Heart right ventricle (tissue), 16 donors: ENCODE measurements around the gene TSPO2. TPM values are rescaled to one million over a fixed set of nuclear protein-coding genes. Genes with fewer than 3 reads are reported as not detected.
A peak's percentile ranks its signal among the peaks of the same experiment; 100 is the strongest.

Experiments used
- ATAC-seq, 8 donors: fragments of 200-7000 bp; cut with Tn5 transposase; one replicate each; pipeline ENCODE4 v1.9.1; 2020; ENCODE audit warnings: mild to moderate bottlenecking in 8 of 8, moderate library complexity in 8 of 8, moderate number of reproducible peaks in 1 of 8
- DNase-seq, 2 donors: peaks; one replicate each; pipeline ENCODE4 v3.0.0-alpha.2; 2020
- H3K27ac ChIP-seq, 10 donors: fragments of 200-600 bp; sonication (generic) in 2 of 10; one replicate each; pipeline versions ENCODE4 v1.5.0 to v1.8.0; 2020 to 2022; ENCODE audit warnings: mild to moderate bottlenecking in 3 of 10
- H3K27me3 ChIP-seq, 7 donors: fragments of 200-600 bp; one replicate each; pipeline ENCODE4 v1.8.0; 2021 to 2022; ENCODE audit warnings: mild to moderate bottlenecking in 2 of 7
- H3K36me3 ChIP-seq, 9 donors: fragments of 200-600 bp; sonication (generic) in 1 of 9; one replicate each; pipeline versions ENCODE4 v1.5.0 to v1.8.0; 2020 to 2022; ENCODE audit warnings: mild to moderate bottlenecking in 2 of 9
- H3K4me1 ChIP-seq, 9 donors: fragments of 200-600 bp; sonication (generic) in 1 of 9; one replicate each; pipeline versions ENCODE4 v1.5.0 to v1.8.0; 2020 to 2022; ENCODE audit warnings: mild to moderate bottlenecking in 4 of 9
- H3K4me3 ChIP-seq, 10 donors: fragments of 200-600 bp; sonication (generic) in 2 of 10; one replicate each; pipeline versions ENCODE4 v1.5.0 to v1.8.0; 2020 to 2022; ENCODE audit warnings: mild to moderate bottlenecking in 7 of 10, moderate library complexity in 2 of 10
- H3K9me3 ChIP-seq, 11 donors: fragments of 200-600 bp in 10 of 11; sonication (generic) in 2 of 11; one replicate each; pipeline versions ENCODE4 v1.5.0 to v1.8.0; 2013 to 2022; ENCODE audit warnings: mild to moderate bottlenecking in 2 of 11, control low read depth in 1 of 11, moderate library complexity in 1 of 11
- WGBS, 2 donors: extraction: QIAGEN DNeasy Blood & Tissue Kit; methylation state at CpG; one replicate each; pipeline ENCODE4 v1.1.7; 2013; ENCODE audit warnings: inconsistent platforms in 1 of 2; 5-methylcytosine and 5-hydroxymethylcytosine counted together
- intact Hi-C, 10 donors: fragments of 100-400 bp; cut with DNase I; formaldehyde crosslinking; loops; one replicate each; pipeline versions ENCODE4 v1.11.1 to v1.14.2; 2022
- polyA plus RNA-seq, 2 donors: library from polyadenylated mRNA; stranded (reverse); fragments of 200-250 nt; gene quantifications; one replicate each; pipeline ENCODE4 v1.2.3, GENCODE V29; 2013
- total RNA-seq, 10 donors: library from RNA; stranded (reverse); fragmentation: NEBNext Ultra II Directional in 3 of 10; extraction: Animal tissue kit (Norgen Biotek cat#: 25700) in 3 of 10; gene quantifications; one replicate each; pipeline versions ENCODE4 v1.2.1 to v1.2.4, GENCODE V29; 2021 to 2023
- TF ChIP-seq, protein P1 (sequence below), 9 donors: fragments of 200-600 bp; sonication (generic) in 2 of 9; IDR thresholded peaks; one replicate each; pipeline versions ENCODE4 v1.5.0 to v1.8.0; 2021 to 2022; ENCODE audit warnings: antibody characterized with exemption in 9 of 9, mild to moderate bottlenecking in 5 of 9, moderate library complexity in 1 of 9
- donor health status: Arrhythmogenic right ventricular cardiomyopathy.
- donor health status: ischemic (EF 13 %, LVEDD 7.1; RV severe dilation, severe dysfunction).
- donor health status: healthy with polysubstance abuse.
- donor health status: DM: no; HTN: yes; CAD: no.
- donor health status: DM: no; HTN: no; CAD: no.
- donor health status: ischemic (EF 25% LVEDD 6.9; RV normal size, moderate dysfunction).
- donor health status: ischemic (EF 25% LVEDD 5.7; RV mildly dilated, moderate dysfunction).
- donor health status: healthy.
- donor health status: DM: yes; HTN: yes; CAD: no.
- donor health status: Ischemic cardiomyopathy.
- donor health status: ischemic (EF 35%, LVEDD 5.7; RV mildly dilated, moderate dysfunction).
- donor health status: nonischemic (EF 11% LVEDD 7.7; RV severe dilation, severe dysfunction).
- donor health status: DM: yes; HTN: yes; CAD: no.
- donor health status: PGD.
- donor health status: ischemic (EF 29% LVEDD 5.4; RV normal size, mild dysfunction).
- donor health status: nonischemic (EF 23%, LVEDD 6.1; RV moderate dilation, normal function).

TSPO2 gene
- total and polyA plus RNA-seq, 12 donors = not detected

DNA sequence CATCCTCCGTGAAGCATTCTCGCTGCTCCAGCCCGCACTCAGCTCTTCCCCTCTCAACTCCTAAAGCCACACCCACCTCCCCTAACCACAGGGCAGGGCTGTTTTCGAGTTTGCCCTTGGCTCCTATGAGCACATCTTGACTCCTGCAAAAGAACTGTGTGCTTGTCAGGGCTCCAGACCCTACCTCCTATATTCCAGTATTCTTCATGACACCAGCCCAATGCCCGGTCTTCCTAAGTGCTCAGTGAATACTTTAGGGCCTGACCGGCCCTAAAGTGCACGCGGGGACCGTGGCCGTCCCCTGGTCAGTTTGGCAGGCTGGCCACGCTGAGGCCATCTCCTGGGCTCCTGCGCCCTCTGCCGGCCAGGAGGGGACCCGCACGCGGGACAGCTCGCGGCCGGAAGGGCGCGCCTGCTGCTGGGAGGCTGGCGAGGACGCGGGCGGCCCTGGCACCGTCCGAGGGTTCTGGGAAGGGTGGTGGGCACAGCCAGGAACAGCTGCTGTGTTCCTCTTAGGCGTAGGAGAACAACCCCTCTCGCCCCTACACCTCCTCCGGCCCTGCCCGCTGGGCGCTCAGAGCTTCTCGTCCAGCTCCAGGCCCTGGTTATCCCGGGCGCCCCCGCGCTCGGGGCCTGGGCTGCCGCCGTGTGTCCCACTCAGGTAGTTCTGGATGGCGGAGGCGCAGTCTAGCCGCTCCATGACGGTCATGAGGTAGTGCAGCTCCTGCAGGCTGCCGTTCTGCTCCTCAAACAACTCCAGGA is 14.3 kb upstream of the TSPO2 start:
- peak; percentile 81 to 90 for DNase-seq
- peak overlapping the region; percentile 40 to 66 (median 60) for H3K4me3 ChIP-seq
- peak overlapping the region; percentile 27 to 86 (median 78) for H3K27ac ChIP-seq
- H3K4me1 ChIP-seq = peaks cover 3 to 26% (median 10%) of the 10 kb centered on the region in 9 donors
- TF ChIP-seq, protein P1, sequence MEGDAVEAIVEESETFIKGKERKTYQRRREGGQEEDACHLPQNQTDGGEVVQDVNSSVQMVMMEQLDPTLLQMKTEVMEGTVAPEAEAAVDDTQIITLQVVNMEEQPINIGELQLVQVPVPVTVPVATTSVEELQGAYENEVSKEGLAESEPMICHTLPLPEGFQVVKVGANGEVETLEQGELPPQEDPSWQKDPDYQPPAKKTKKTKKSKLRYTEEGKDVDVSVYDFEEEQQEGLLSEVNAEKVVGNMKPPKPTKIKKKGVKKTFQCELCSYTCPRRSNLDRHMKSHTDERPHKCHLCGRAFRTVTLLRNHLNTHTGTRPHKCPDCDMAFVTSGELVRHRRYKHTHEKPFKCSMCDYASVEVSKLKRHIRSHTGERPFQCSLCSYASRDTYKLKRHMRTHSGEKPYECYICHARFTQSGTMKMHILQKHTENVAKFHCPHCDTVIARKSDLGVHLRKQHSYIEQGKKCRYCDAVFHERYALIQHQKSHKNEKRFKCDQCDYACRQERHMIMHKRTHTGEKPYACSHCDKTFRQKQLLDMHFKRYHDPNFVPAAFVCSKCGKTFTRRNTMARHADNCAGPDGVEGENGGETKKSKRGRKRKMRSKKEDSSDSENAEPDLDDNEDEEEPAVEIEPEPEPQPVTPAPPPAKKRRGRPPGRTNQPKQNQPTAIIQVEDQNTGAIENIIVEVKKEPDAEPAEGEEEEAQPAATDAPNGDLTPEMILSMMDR (IDR thresholded peaks at IDR 0.05) = peak; percentile 93 to 100 (median 100)
- H3K27me3 ChIP-seq = no peaks in the 10 kb centered on the region
- intact Hi-C loops = loop anchor here in 8 of 10 donors (1.0 to 10.0 kb wide), 15 partner anchors 23 to 1683 kb away; no protein-coding TSS in a partner anchor
- WGBS, 2 donors = 1 to 2% methylated on average over 45 of the region's 45 CpGs
- no peaks in the 10 kb centered on the region for H3K36me3 ChIP-seq
- peak; percentile 95 to 97 (median 96) for ATAC-seq
- no peaks in the 10 kb centered on the region for H3K9me3 ChIP-seq

DNA sequence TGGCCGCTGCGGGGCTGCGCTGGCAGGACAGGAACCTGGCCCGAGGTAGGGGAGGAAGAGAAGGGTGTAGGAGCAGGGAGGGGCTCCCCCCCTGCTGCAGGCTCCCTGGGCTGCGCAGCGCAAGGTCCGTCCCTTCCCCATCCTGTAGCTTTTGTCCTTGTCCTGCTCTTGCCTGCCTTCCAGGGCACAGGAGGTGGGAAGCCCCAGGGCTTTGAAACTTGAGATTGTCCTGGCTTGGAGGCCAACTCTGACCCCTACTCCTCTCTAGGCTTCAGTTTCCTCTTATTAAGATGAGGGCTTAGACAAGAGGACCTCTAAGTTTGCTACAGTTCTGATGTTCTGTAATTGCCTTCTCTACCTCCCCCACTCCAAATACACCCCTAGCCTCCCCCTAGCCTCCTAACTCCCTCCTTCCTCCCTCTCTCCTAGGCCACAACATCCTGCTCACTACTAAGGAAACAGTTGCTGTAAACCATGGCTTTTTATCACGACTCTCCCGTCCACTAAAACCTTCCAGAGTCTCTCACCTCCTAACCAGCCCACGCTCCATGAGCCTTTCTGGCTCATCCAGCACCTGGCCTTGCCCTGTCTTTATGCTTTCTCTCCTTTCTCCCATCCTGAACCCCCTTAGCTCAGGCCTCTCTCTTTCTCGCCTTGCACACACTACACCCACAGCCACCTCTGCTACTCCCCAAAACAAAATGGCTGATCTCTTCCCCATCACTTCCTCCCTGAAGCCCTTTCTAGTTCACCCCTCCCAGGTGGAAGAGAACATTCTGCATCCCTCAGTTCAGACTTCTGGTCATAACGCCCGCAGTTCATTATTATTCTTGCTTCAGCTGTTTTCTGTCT is 13.5 kb upstream of the TSPO2 start:
- TF ChIP-seq, protein P1 (IDR thresholded peaks at IDR 0.05) = no peak
- Histone ChIP-seq H3K4me1 (peaks cover 3 to 26% (median 10%) of the 10 kb centered on the region in 9 donors), H3K36me3 (no peaks in the 10 kb centered on the region), H3K4me3 (peak overlapping the region; percentile 40 to 66 (median 60)), H3K27me3 (no peaks in the 10 kb centered on the region), H3K9me3 (no peaks in the 10 kb centered on the region), H3K27ac (peak overlapping the region; percentile 27 to 86 (median 78))
- DNase-seq = peak in 1 of 2 donors; percentile 23
- ATAC-seq = peak in 7 of 8 donors; percentile 36 to 77 (median 61)
- WGBS, 2 donors = 38 to 41% methylated on average over 13 of the region's 13 CpGs
- intact Hi-C loops = loop anchor here in 8 of 10 donors (1.0 to 10.0 kb wide), 15 partner anchors 23 to 1684 kb away; no protein-coding TSS in a partner anchor

DNA sequence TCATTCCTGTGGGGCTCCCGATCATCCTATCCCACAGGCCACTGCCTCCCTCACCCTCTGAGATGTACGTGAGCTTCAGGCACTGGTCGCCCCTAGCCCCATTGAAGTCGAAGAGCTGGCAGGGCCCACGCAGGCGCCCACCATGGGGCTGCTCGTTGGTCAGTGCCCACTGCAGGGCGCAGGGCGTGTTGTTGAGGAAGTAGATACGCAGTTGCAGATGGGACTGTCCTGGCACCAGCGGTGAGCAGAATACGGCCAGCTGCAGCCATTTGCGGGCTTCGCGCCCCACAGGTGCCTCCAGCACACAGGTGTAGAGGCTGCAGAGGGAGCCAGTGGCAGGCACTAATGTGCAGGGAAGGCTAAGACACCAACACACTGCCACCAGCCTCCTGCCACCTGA is 9.4 kb upstream of the TSPO2 start:
- Histone ChIP-seq H3K27me3 (no peaks in the 10 kb centered on the region), H3K4me3 (no peak overlapping the region), H3K9me3 (no peaks in the 10 kb centered on the region), H3K27ac (no peak overlapping the region), H3K4me1 (peaks cover under 1 to 14% (median 7%) of the 10 kb centered on the region in 9 donors), H3K36me3 (no peaks in the 10 kb centered on the region)
- TF ChIP-seq, protein P1 (IDR thresholded peaks at IDR 0.05) = no peak
- ATAC-seq = no peak
- WGBS, 2 donors = 95 to 97% methylated on average over 15 of the region's 15 CpGs
- intact Hi-C loops = no loop called here
- DNase-seq = no peak

DNA sequence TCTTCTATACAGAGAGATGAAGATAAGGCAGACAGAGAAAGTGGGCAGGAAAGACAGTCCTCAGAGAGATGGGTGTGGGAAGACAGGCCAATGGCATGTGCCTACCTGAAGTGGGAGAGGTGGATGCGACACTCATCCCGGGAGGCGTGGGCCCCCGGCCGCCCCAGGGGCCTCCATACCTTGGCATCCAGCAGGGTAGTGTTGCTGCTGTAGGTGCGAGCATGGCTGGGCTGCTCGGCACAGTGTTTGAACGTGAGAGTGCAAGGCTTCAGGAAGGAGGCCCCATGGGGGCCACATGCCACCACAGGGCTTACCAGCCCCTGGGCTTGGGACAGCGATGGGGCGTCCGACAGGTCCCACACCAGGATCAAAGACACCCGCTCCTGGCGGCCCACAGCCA is 8.5 kb upstream of the TSPO2 start:
- no peak overlapping the region for H3K4me3 ChIP-seq
- intact Hi-C loops = no loop called here
- TF ChIP-seq, protein P1 (IDR thresholded peaks at IDR 0.05) = no peak
- peaks cover 0 to 6% (median 0%) of the 10 kb centered on the region in 9 donors for H3K4me1 ChIP-seq
- no peaks in the 10 kb centered on the region for H3K36me3 ChIP-seq
- ATAC-seq (no peak), DNase-seq (no peak)
- H3K27me3 ChIP-seq = no peaks in the 10 kb centered on the region
- no peaks in the 10 kb centered on the region for H3K9me3 ChIP-seq
- 89 to 92% methylated on average over 13 of the region's 13 CpGs for WGBS, 2 donors
- H3K27ac ChIP-seq = no peak overlapping the region
